GM12801 (cell line): ENCODE measurements around the gene FKBP8.

Experiments used
- CTCF ChIP-seq: IDR thresholded peaks from one replicate; pipeline ENCODE4 v1.5.1; 2011; ENCODE audit warnings: control low read depth; ENCODE audit not compliant: insufficient read length; ENCODE audit errors: extremely low read depth

Gene FKBP8

GRCh38 chr19:18506101-18506930 is 37.1 kb downstream of the FKBP8 start:
- no peak for TF ChIP-seq CTCF

GRCh38 chr19:18504886-18505610 is 38.3 kb downstream of the FKBP8 start:
- TF ChIP-seq CTCF, result no peak

- TF ChIP-seq CTCF, result no peak
These were observed 39.1 kb downstream of the FKBP8 start for GRCh38 chr19:18503971-18504885.

GRCh38 chr19:18503337-18503970 is 39.9 kb downstream of the FKBP8 start:
- no peak for TF ChIP-seq CTCF

GRCh38 chr19:18502638-18503294 is 40.6 kb downstream of the FKBP8 start:
- TF ChIP-seq CTCF, result no peak

- TF ChIP-seq CTCF, result no peak
These were observed 41.1 kb downstream of the FKBP8 start for GRCh38 chr19:18502246-18502637.
